Fibroblast of villous mesenchyme (primary cell): Measurements from ENCODE around the gene DNAH11. TPM values are rescaled to one million over a fixed set of nuclear protein-coding genes. Genes with fewer than 3 reads are reported as not detected.
A peak's percentile ranks its signal among the peaks of the same experiment; 100 is the strongest.

Experiments used
- DNase-seq: peaks from one replicate; pipeline ENCODE4 v3.0.0-alpha.2; 2010; ENCODE audit warnings: low read depth
- H3K4me3 ChIP-seq: 2 replicates; pipeline ENCODE4 v1.5.1; 2011; ENCODE audit warnings: low read depth, mild to moderate bottlenecking, low read length
- CTCF ChIP-seq: IDR thresholded peaks from 2 replicates; pipeline ENCODE4 v1.5.1; 2012; ENCODE audit warnings: low read depth, mild to moderate bottlenecking, low read length; ENCODE audit not compliant: insufficient read depth
- total RNA-seq: library from RNA; depleted of rRNA; stranded (reverse); fragments of >200 nt; gene quantifications from 2 replicates; pipeline ENCODE4 v1.2.3, GENCODE V29; 2012

Gene DNAH11
- total RNA-seq, 1 donor = under 0.01 TPM

DNA sequence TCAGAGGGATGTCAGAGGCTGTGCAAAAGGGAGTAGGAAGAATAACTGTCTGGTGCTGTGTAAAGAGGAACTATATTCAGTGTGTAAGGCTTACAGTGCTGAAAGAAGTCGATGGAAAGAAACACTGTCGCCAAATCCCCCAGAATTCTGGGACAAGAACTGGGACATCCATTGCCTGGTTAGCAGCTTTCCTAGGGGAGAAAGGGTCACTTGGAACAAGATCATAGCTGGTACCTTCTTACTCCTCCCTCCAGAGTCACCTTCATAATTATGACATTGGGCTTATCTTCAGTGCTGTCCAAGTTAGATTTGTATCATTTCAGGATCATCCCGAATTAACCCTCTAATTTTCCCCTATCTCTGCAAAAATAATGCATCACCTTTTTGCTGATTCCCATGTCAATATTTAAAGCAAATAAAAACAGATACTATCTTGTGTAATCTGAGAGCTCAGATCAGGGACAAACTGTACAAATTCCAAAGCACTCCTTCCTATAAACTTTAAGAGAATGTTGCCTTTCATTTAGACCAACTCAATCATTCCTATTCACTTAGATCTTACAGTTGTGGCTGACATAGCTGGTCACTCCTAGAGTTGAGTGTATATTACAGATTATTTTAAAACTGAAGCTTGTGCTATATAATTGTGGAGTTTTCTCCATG is 96.5 kb downstream of the DNAH11 start:
- DNase-seq = no peak

GRCh38 chr7:21640105-21640504 is 97.3 kb downstream of the DNAH11 start:
- H3K4me3 ChIP-seq = no peak overlapping the region
- TF ChIP-seq CTCF = no peak
- DNase-seq = no peak

More for the DNA sequence above, 96.5 kb downstream of the DNAH11 start:
- H3K4me3 ChIP-seq = no peak overlapping the region
- TF ChIP-seq CTCF = no peak

DNA sequence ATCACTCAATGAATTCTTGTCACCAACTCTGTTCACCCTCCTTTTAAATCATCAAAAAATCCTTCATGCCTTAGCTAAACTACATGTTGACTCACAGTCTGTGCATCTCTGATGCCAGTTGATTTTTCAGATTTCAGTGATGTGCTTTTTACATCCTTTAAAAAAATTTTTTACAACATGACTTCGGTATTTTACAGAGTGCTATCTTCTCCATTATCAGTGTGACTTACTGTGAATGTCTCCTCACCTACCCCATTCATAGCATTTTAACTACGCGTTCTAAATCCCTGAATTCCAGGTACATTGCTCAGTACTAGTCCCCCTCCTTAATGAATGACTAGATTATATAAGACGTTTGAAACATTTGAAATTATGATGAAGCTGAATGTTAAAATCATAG is 98.7 kb downstream of the DNAH11 start:
- no peak overlapping the region for H3K4me3 ChIP-seq
- no peak for DNase-seq
- no peak for TF ChIP-seq CTCF

- DNase-seq = peak; percentile 7
- TF ChIP-seq CTCF = no peak
- no peak overlapping the region for H3K4me3 ChIP-seq
Observed at GRCh38 chr7:21642422-21642821, 99.6 kb downstream of the DNAH11 start.

GRCh38 chr7:21651697-21652096 is 108.9 kb downstream of the DNAH11 start:
- H3K4me3 ChIP-seq = no peak overlapping the region
- TF ChIP-seq CTCF = no peak
- no peak for DNase-seq

- TF ChIP-seq CTCF = no peak
- no peak overlapping the region for H3K4me3 ChIP-seq
Observed at GRCh38 chr7:21653623-21654022, 110.8 kb downstream of the DNAH11 start.

DNA sequence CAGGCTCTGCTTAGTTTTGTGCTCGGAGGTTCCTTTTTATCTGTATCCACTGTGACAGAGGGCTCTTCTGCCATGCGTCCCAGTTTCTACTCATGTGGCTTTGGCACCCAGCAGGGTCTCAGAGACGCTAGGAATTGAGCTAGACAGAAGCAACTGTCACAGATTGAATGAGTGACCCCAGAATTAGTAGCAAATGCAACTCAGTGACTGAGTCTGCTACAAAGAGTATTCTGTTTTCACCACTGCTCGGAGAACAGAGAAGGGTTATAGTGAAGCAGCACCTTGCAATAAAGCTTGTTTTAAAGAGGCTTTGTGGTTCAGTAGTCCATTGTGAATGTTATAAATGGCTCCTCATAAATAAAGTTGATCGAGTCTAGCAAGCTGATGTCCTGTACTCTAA is 113.2 kb downstream of the DNAH11 start:
- H3K4me3 ChIP-seq = no peak overlapping the region
- DNase-seq = no peak
- TF ChIP-seq CTCF = no peak

More at GRCh38 chr7:21653623-21654022, 110.8 kb downstream of the DNAH11 start:
- no peak for DNase-seq
